ENCODE results near the gene PLN.
A peak's percentile ranks its signal among the peaks of the same experiment; 100 is the strongest.

The PLN gene

GRCh38 chr6:118542184-118542952 lies 5.7 kb upstream of the PLN start:
- no peak for DNase-seq

GRCh38 chr6:118544105-118544504 lies 4.0 kb upstream of the PLN start:
- DNase-seq, result no peak

DNA sequence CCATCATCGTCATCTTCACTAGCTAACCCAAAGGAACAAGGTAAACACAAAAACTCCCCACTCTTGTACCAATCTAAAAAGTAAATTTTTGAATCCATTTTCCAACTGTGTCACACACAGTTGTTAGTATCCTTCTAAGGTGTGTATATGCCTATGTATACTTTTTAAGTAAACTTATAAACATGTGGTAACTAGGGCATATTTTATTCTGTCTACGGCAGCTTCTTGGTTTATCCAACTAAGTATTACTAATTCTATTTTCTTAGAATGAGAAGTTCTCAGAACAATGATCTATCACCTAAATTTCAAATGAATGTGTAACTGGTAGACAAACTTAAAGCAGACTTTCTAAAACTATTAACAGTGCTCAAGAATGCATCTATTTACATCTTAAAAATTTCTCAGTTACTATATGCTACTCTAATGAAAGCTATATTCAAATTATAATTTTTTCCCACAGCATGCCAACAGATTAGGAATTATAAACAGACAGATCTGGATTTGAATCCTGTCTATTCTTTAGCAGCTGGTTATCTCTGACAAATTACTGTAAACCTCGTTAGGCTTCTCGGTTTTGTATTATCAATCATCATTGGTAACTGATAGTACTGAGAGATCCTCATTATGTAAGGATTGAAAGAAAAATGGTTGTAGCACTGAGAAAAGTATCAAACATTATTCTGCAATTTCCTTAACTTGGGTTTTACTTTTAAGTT lies 1.8 kb upstream of the PLN start:
- DNase-seq, result no peak

DNA sequence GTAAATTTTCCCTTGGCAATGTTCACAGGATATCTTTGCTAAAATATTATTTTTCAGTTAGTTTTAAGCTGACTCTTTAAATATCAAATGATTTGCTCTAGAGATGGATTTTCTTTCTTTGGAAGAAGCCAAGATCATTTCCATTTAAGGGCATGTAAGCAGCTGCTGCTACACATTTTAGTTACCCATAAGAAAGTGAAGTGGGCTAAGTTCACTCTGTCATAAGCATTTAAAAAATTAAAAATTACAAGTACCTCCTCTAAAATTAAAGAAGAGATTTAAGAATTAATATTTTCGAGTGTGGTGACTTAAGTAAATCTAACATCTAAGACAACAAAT lies 1.2 kb upstream of the PLN start:
- no peak for DNase-seq

DNA sequence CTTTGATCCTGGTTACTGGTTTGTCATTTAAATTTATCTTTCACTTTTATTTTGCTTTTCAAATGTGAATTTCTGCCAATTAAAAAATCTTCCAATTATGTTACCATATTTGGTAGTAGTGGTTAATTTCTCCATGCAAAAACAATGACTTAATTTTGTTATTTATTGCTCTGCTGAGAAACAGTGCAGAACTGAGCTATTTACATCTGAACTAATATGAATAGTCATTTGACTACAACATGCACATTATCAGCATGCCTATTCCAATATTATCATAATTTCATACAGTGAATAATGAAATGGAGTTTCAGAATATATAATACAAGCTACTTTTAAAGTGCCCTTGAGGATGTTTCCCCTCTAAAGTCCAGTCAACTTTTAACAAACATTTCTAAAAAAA lies 517 bp downstream of the PLN start:
- DNase-seq, result no peak

DNA sequence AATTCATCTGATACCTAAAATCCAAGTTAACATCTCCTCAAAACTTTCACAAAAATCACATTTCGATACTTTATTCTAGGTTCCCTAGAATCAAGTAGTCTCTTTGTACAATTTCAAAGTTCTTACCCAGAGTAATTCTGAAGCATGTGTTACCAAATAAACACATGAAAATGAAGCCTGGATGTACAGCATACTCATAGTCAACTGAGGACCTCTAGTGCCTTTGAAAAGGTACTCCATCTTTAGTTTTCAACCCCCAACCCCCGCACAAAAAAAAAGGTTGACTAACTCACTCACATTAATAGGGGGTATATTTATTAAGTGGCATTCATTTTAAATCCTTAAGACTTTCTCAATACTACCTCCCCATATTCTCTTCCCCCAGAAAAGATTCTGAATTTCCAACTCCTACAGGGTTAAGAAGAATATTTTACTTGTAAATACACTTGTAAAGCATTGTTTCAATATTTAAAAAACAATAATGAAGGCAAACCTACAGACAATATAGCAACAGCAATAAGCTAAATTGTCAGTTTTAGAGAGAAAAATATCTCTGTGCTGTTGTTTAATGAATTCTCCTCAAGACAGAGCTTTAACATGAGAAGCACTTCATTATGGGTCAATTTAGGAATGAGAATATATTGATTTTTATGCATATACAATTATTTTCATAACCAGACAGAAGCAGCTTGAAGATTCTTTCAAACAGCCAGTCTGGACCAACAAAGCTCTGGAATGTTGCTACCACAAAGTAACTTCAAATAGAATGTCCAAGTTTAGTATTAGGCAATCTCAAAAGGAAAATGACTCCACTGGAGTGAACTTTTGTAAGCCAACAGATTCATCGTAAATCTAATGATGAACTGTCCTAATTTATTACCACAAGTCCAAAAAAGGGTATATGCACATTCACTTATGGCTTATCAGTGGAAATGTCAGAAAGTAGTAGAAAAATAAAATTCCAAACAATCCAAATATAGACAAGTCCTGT lies 3.3 kb downstream of the PLN start:
- DNase-seq, result peak in 3 of 6 experiments; percentile 30 to 39 (median 36)

GRCh38 chr6:118553132-118553531 lies 5.0 kb downstream of the PLN start:
- DNase-seq, result no peak

- no peak for DNase-seq
Observed at GRCh38 chr6:118554698-118555097, 6.6 kb downstream of the PLN start.

GRCh38 chr6:118558464-118559217 lies 10.5 kb downstream of the PLN start:
- DNase-seq, result peak in 5 of 6 experiments; percentile 8 to 70 (median 68)

- DNase-seq, result no peak
Observed at GRCh38 chr6:118559659-118560058, 11.6 kb downstream of the PLN start.

DNA sequence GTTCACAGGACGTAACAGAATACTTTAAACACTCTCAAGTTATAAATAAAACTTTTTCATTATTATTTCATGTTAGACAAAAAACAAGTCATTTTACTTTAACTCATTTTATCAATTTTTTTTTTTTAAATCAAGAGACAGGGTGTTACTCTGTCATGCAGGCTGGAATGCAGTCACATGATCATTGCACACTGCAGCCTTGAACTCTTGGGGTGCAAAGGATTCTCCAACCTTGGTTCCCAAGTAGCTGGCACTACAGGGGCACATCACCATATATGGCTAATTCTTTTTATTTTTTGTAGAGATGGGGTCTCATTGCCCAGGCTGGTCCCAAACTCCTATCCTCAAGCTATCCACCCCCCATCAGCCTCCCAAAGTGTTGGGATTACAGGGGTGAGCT lies 14.2 kb downstream of the PLN start:
- DNase-seq, result no peak

DNA sequence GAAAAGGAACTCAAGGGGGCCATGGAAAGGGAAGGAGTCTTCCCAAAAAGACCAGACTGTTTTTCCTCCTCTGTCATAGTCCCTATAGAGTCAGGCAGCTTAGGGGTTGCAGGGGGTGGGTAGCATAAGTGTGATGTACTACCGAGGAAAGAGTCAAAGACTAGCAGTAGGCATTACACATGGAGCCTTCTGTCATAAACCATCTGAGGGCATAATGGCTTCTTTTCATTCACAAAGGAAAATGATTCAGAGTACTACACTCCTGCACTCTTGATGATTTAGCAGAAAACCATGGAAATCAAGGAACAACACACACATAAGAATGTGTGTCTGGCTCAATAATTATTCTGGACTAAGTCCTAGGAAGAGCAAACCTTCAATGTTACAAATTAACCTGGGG lies 14.9 kb downstream of the PLN start:
- DNase-seq, result no peak

- peak in 5 of 6 experiments; percentile 9 to 73 (median 60) for DNase-seq
Observed at GRCh38 chr6:118565311-118565960, 17.3 kb downstream of the PLN start.

- no peak for DNase-seq
Observed at GRCh38 chr6:118567974-118568373, 19.9 kb downstream of the PLN start.

GRCh38 chr6:118569498-118569897 lies 21.4 kb downstream of the PLN start:
- DNase-seq, result no peak

DNA sequence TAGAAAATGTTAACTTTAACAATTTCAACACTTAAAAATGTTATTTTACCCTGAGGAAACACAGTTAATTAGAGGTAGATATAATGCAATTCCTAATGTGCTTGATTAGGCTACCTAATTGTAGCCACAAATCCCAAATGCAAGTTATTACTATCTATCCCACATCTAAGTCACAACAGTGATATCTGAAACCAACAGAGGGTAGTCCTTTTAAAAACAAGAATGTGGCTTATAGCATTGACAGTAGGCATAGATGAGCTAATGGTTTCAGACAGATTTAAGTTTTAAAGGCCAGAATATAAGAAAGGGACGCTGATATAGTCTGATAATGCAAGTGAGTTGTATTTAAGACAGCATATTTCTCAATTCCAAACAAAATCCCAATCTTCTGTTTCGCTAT lies 23.0 kb downstream of the PLN start:
- no peak for DNase-seq

DNA sequence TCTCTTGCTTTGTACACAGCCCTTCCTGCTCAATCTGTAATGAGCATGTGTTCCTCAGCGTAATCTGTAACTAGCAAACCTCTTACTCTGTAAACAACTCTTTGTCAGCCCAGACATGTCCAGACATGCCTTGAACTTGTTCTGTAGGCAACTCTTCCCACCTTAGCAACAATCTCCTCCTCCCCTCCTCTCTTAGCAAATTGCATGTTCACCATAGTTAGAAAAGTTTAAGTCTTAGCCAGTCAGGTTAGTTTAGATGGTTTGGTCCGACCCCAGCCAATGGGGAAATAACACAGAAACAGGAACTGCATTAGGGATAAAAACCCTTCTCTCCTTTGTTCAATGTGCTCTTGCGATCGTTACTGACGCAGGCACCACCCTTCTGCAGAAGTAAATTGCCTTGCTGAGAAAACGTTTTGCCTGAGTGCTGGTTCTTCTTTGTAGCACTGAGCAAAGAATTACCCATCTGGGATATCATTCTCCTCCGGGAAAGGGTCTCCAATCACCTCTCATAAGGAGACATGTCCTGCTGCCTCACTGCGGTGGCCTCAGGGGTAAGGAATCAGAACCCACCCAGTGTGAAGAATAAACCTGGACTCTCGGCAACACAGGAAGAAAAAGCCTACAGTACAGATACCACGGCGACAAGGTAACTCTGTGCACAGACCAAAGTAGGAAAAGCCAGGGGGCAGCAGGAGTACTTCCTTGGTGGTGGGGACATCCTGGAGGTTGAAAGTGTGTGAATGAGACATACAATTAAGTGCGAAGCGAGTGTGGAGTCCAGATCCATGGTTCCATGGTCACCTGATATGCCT lies 26.2 kb downstream of the PLN start:
- DNase-seq, result no peak

DNA sequence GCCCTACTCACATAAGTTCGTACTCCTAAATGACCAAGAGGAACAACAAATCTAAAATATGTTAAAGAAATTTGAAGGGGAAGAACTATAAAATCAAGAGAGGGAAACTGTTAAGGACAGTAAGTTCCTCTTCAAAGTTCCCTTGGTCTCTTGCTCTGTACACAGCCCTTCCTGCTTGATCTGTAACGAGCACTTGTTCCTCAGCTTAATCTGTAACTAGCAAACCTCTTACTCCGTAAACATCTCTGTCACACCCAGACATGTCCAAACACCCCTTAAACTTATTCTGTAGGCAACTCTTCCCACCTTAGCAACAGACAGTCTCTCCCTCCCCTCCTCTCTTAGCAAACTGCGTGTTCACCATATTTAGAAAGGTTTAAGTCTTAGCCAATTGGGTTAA lies 29.9 kb downstream of the PLN start:
- no peak for DNase-seq

DNA sequence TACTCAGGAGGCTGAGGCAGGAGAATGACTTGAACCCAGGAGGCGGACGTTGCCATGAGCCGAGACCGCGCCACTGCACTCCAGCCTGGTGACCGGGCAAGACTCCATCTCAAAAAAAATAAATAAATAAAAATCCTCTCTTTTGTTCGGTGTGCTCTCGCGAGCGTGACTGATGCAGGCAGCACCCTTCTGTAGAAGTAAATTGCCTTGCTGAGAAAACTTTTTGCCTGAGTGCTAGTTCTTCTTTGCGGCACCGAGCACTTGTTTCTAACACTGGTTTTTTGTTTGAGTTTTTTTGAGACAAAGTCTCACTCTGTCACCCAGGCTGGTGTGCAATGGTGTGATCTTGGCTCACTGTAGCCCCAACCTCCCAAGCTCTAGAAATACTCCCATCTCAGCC lies 30.5 kb downstream of the PLN start:
- no peak for DNase-seq

GRCh38 chr6:118579786-118580185 lies 31.7 kb downstream of the PLN start:
- no peak for DNase-seq

All from stimulated activated naive CD4-positive, alpha-beta T cell (primary cell).